H1 (cell line): ENCODE results near the gene MGAT4D. TPM values are rescaled to one million over a fixed set of nuclear protein-coding genes. Genes with fewer than 3 reads are reported as not detected.

Experiments
- CTCF ChIA-PET: fragments of 300-600 bp; sonication (Branson Sonifier 250); formaldehyde crosslinking; loops from one replicate; lab custom pipeline; 2021; ENCODE audit not compliant: partially characterized antibody; lab: Charles Lee
- POLR2A ChIA-PET: fragments of 300-600 bp; sonication (Branson Sonifier 250); formaldehyde crosslinking; loops from one replicate; lab custom pipeline; 2021; ENCODE audit warnings: inconsistent platforms; ENCODE audit not compliant: partially characterized antibody; lab: Charles Lee
- DNase-seq, 2 experiments: peaks; one replicate each; pipeline versions ENCODE4 v3.0.0 to v3.0.0-alpha.2; 2010 to 2022; ENCODE audit warnings: low spot score in 2 of 2, low read depth in 1 of 2, mixed read lengths in 1 of 2
- FAIRE-seq: peaks from 2 replicates; lab custom pipeline; 2011; peaks lifted over from hg19 to GRCh38; lab: Jason Lieb, UNC
- H2AFZ ChIP-seq: 2 replicates; pipeline ENCODE4 v1.8.1; 2012; ENCODE audit warnings: low read length, inconsistent platforms
- H2AK5ac ChIP-seq: 2 replicates; pipeline ENCODE4 v1.6.1; 2013; ENCODE audit warnings: low read depth, low read length
- H2BK120ac ChIP-seq: replicated peaks from 2 replicates; pipeline ENCODE3; 2013; ENCODE audit warnings: low read depth, low read length, inconsistent platforms
- H2BK12ac ChIP-seq: 2 replicates; pipeline ENCODE4 v1.6.1; 2013; ENCODE audit warnings: low read depth, low read length
- H2BK15ac ChIP-seq: 2 replicates; pipeline ENCODE4 v1.6.1; 2013; ENCODE audit warnings: low read length
- H2BK20ac ChIP-seq: 2 replicates; pipeline ENCODE4 v1.6.1; 2013; ENCODE audit warnings: low read length
- H2BK5ac ChIP-seq: 2 replicates; pipeline ENCODE4 v1.6.1; 2013; ENCODE audit warnings: low read depth, low read length
- H3K14ac ChIP-seq: 2 replicates; pipeline ENCODE4 v1.6.1; 2013; ENCODE audit warnings: inconsistent platforms; ENCODE audit not compliant: insufficient read length
- H3K18ac ChIP-seq: 2 replicates; pipeline ENCODE4 v1.6.1; 2013; ENCODE audit warnings: low read length; ENCODE audit errors: extremely low read depth
- H3K23ac ChIP-seq: 2 replicates; pipeline ENCODE4 v1.6.1; 2013; ENCODE audit warnings: inconsistent platforms; ENCODE audit not compliant: insufficient read length
- H3K23me2 ChIP-seq: 2 replicates; pipeline ENCODE4 v1.6.1; 2013; ENCODE audit warnings: low read depth, low read length
- H3K27ac ChIP-seq: 2 replicates; pipeline ENCODE4 v1.6.1; 2011; ENCODE audit warnings: low read depth, low read length, inconsistent platforms
- H3K27me3 ChIP-seq, 4 experiments: replicated peaks in 1 of 4; 1 replicate in 1 of 4; 2 replicates in 3 of 4; pipeline versions ENCODE4 v1.6.1 to v1.8.1; 2011 to 2013; ENCODE audit warnings: low read length in 3 of 4, mild to moderate bottlenecking in 3 of 4, inconsistent platforms in 2 of 4, mixed read lengths in 2 of 4, moderate library complexity in 1 of 4; ENCODE audit not compliant: control insufficient read depth in 3 of 4, insufficient read depth in 3 of 4; ENCODE audit errors: extremely low read depth in 1 of 4
- H3K36me3 ChIP-seq, 4 experiments: 2 replicates each; pipeline versions ENCODE4 v1.6.1 to v1.8.1; 2011 to 2013; ENCODE audit warnings: mild to moderate bottlenecking in 4 of 4, low read length in 3 of 4, moderate library complexity in 2 of 4, control low read depth in 1 of 4, inconsistent platforms in 1 of 4; ENCODE audit not compliant: insufficient read depth in 4 of 4, control insufficient read depth in 2 of 4
- H3K4ac ChIP-seq: replicated peaks from 2 replicates; pipeline ENCODE3; 2013; ENCODE audit warnings: low read length, low read depth, mixed read lengths, inconsistent platforms; ENCODE audit not compliant: insufficient read length
- H3K4me1 ChIP-seq, 4 experiments: replicated peaks in 1 of 4; 1 replicate in 1 of 4; 2 replicates in 3 of 4; pipeline versions ENCODE4 v1.6.1 to v1.8.1; 2011 to 2013; ENCODE audit warnings: low read length in 3 of 4, inconsistent platforms in 2 of 4, mixed read lengths in 1 of 4; ENCODE audit not compliant: insufficient read depth in 4 of 4, control insufficient read depth in 3 of 4
- H3K4me2 ChIP-seq, 2 experiments: 2 replicates each; pipeline versions ENCODE4 v1.6.1 to v1.8.1; 2011 to 2013; ENCODE audit warnings: low read depth in 2 of 2, low read length in 2 of 2, control low read depth in 1 of 2, inconsistent platforms in 1 of 2, mild to moderate bottlenecking in 1 of 2; ENCODE audit not compliant: insufficient read depth in 1 of 2
- H3K4me3 ChIP-seq, 4 experiments: fragments of 200-600, 300-600 bp in 1 of 4; sonication (generic), shearing (Covaris generic), sonication (Bioruptor Twin) in 1 of 4; 2 replicates each; pipeline versions ENCODE4 v1.5.1 to v1.8.1; 2011 to 2016; ENCODE audit warnings: low read length in 4 of 4, low read depth in 3 of 4, control low read depth in 2 of 4, inconsistent platforms in 2 of 4, mild to moderate bottlenecking in 2 of 4, mixed read lengths in 1 of 4, moderate library complexity in 1 of 4; ENCODE audit not compliant: insufficient read depth in 2 of 4; ENCODE audit errors: extremely low read depth in 1 of 4
- H3K56ac ChIP-seq: replicated peaks from 2 replicates; pipeline ENCODE3; 2013; ENCODE audit warnings: low read depth, mild to moderate bottlenecking, mixed read lengths, low read length, inconsistent platforms; ENCODE audit not compliant: insufficient read length
- H3K79me1 ChIP-seq: 2 replicates; pipeline ENCODE4 v1.6.1; 2013; ENCODE audit warnings: low read depth, low read length, control low read depth
- H3K79me2 ChIP-seq, 2 experiments: 2 replicates each; pipeline versions ENCODE4 v1.6.1 to v1.8.1; 2012 to 2013; ENCODE audit warnings: low read length in 2 of 2, mild to moderate bottlenecking in 2 of 2, inconsistent platforms in 1 of 2; ENCODE audit not compliant: insufficient read depth in 2 of 2, control insufficient read depth in 1 of 2
- H3K9ac ChIP-seq, 4 experiments: replicated peaks in 1 of 4; 1 replicate in 1 of 4; 2 replicates in 3 of 4; pipeline versions ENCODE4 v1.6.1 to v1.8.1; 2011 to 2013; ENCODE audit warnings: low read depth in 3 of 4, low read length in 3 of 4, control low read depth in 2 of 4, mild to moderate bottlenecking in 2 of 4, moderate library complexity in 2 of 4, inconsistent platforms in 1 of 4; ENCODE audit errors: extremely low read depth in 1 of 4
- H3K9me3 ChIP-seq, 2 experiments: 2 replicates each; pipeline versions ENCODE4 v1.6.1 to v1.8.1; 2012 to 2013; ENCODE audit warnings: mild to moderate bottlenecking in 2 of 2, moderate library complexity in 2 of 2, control low read depth in 1 of 2, inconsistent platforms in 1 of 2, low read depth in 1 of 2, low read length in 1 of 2, mixed read lengths in 1 of 2; ENCODE audit not compliant: insufficient read depth in 2 of 2
- H4K20me1 ChIP-seq, 2 experiments: replicated peaks in 1 of 2; 2 replicates each; pipeline versions ENCODE3 to v1.8.1; 2011 to 2013; ENCODE audit warnings: inconsistent platforms in 2 of 2, low read length in 2 of 2, mild to moderate bottlenecking in 1 of 2; ENCODE audit not compliant: insufficient read depth in 2 of 2, control insufficient read depth in 1 of 2
- H4K5ac ChIP-seq: 2 replicates; pipeline ENCODE4 v1.6.1; 2013; ENCODE audit warnings: low read length, low read depth, mixed read lengths, inconsistent platforms; ENCODE audit not compliant: insufficient read length
- H4K8ac ChIP-seq: 2 replicates; pipeline ENCODE4 v1.8.0; 2013; ENCODE audit warnings: mild to moderate bottlenecking, moderate library complexity, low read length, inconsistent platforms; ENCODE audit not compliant: insufficient read depth; ENCODE audit errors: extremely low read depth
- H4K91ac ChIP-seq: replicated peaks from 2 replicates; pipeline ENCODE3; 2013; ENCODE audit warnings: low read length, mixed read lengths, inconsistent platforms; ENCODE audit not compliant: insufficient read length
- CEBPB ChIP-seq: IDR thresholded peaks from 2 replicates; pipeline ENCODE4 v1.6.1; 2012; ENCODE audit warnings: low read depth, low read length
- WGBS, 2 experiments: shearing (Covaris generic) in 1 of 2; methylation state at CpG; one replicate each; pipeline versions ENCODE4 v1.1.6 to v1.1.7; 2013 to 2015; ENCODE audit warnings: low lambda C conversion rate in 2 of 2, mixed read lengths in 2 of 2, inconsistent platforms in 1 of 2, low coverage in 1 of 2, missing lambda C conversion rate in 1 of 2; ENCODE audit not compliant: insufficient replicate concordance in 2 of 2, insufficient coverage in 1 of 2, insufficient read length in 1 of 2; ENCODE audit errors: extremely low coverage in 1 of 2, missing lambda C conversion rate in 1 of 2; 5-methylcytosine and 5-hydroxymethylcytosine counted together
- polyA plus RNA-seq, 7 experiments: library from polyadenylated mRNA; depleted of rRNA in 3 of 7; stranded (reverse) in 5 of 7; unstranded in 2 of 7; fragments of >200 nt in 5 of 7; fragments of 200-250 nt in 2 of 7; gene quantifications; 1 replicate in 5 of 7; 2 replicates in 1 of 7; 4 replicates in 1 of 7; pipeline versions ENCODE4 v1.2.1 to v1.2.3, GENCODE V29; 2011 to 2013; ENCODE audit warnings: missing spikeins in 2 of 7, mixed read lengths in 2 of 7
- total RNA-seq: library from RNA; stranded (reverse); fragmentation: NEBNext Ultra II Directional; extraction: Animal tissue kit (Norgen Biotek cat#: 25700); gene quantifications from 2 replicates; pipeline ENCODE4 v1.2.1, GENCODE V29; 2021
- TF ChIP-seq, protein P1 (sequence below): IDR thresholded peaks from 2 replicates; pipeline ENCODE4 v1.6.1; 2011; ENCODE audit warnings: low read depth, mild to moderate bottlenecking, low read length; ENCODE audit not compliant: insufficient read depth

MGAT4D gene
- total and polyA plus RNA-seq, 2 of the 8 experiments (the other 6 are each of a cell fraction or from before 2014, with no cell fraction given) = not detected

DNA sequence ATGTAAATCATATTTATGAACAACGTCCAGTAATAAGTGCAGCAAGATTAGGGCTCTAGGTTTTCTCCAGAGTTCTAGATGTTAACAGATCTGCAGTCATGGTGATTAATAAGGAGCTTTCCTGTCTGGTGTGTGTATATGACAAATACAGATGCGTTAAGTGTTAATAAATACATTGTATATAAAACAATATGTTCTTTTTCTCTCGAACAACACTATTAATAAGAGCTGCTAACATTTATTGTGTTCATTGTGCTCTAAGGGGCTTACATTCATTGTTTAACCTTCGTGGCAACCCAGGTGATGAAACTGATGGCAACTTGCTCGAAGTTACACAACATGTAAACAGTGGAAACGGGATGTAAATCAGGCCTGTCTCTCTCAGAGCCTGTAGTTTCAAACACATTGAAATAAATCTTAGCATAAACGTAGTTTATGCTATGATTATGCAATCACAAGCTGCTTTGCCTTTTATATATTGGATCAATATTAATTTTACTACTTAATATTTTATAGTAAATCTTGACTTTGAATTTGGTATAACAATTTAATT, 70.1 kb downstream of the MGAT4D start:
- CTCF ChIA-PET = interaction anchor here (0.6 to 2.7 kb wide), 19 partner anchors 11 to 453 kb away, joined by 3 to 12 read pairs (median 4); partner anchors contain the start of genes ELMOD2 and SCOC
- no peak overlapping the region for H2BK20ac ChIP-seq
- no peak overlapping the region; a peak in 1 of 7 replicates for H3K9ac ChIP-seq
- H3K36me3 ChIP-seq = no peaks in the 10 kb centered on the region
- no peak overlapping the region for H3K14ac ChIP-seq
- no peaks in the 10 kb centered on the region for H4K20me1 ChIP-seq
- no peak overlapping the region for H2BK120ac ChIP-seq
- peak overlapping the region; percentile 64 to 91 for H3K4me2 ChIP-seq
- FAIRE-seq = no peak
- no peak overlapping the region for H2BK15ac ChIP-seq
- no peak overlapping the region for H3K27ac ChIP-seq
- no peak overlapping the region for H3K18ac ChIP-seq
- H4K5ac ChIP-seq = no peak overlapping the region
- no peak overlapping the region for H3K23ac ChIP-seq
- H3K4me1 ChIP-seq = no peaks in the 10 kb centered on the region; a peak in 2 of 7 replicates
- H4K91ac ChIP-seq = no peak overlapping the region
- H3K27me3 ChIP-seq = peaks cover 0 to 2% (median 0%) of the 10 kb centered on the region in 4 experiments; a peak in 3 of 7 replicates
- H3K4ac ChIP-seq = no peak overlapping the region
- TF ChIP-seq CEBPB = peak; percentile 74; the same call in 1 of the 2 replicates
- TF ChIP-seq, protein P1, sequence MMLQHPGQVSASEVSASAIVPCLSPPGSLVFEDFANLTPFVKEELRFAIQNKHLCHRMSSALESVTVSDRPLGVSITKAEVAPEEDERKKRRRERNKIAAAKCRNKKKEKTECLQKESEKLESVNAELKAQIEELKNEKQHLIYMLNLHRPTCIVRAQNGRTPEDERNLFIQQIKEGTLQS = no peak
- no peak overlapping the region for H3K56ac ChIP-seq
- no peak for DNase-seq
- WGBS, 2 experiments = 68% methylated on average over 7 of the region's 7 CpGs; no CpG with 5 or more reads in 1 of the 2 experiments
- H3K79me1 ChIP-seq = no peaks in the 10 kb centered on the region
- peak overlapping the region; percentile 50 to 75 (median 71); a peak in 7 of 8 replicates for H3K4me3 ChIP-seq
- peak overlapping the region; percentile 30; the same call in 1 of the 2 replicates for H2AFZ ChIP-seq
- POLR2A ChIA-PET = interaction anchor here (0.6 to 1.5 kb wide), 6 partner anchors 13 to 1411 kb away, joined by 3 to 6 read pairs (median 3); partner anchors contain the start of genes MGAT4D and SCOC
- H2BK5ac ChIP-seq = no peak overlapping the region
- no peaks in the 10 kb centered on the region for H3K9me3 ChIP-seq
- peaks cover 7% of the 10 kb centered on the region; the same call in 1 of the 2 replicates for H3K23me2 ChIP-seq
- H3K79me2 ChIP-seq = no peaks in the 10 kb centered on the region
- H4K8ac ChIP-seq = peak overlapping the region; percentile 87; the same call in 1 of the 2 replicates
- no peak overlapping the region for H2BK12ac ChIP-seq
- H2AK5ac ChIP-seq = no peak overlapping the region
